H9 (cell line): ENCODE measurements around the gene UBP1. TPM values are rescaled to one million over a fixed set of nuclear protein-coding genes. Genes with fewer than 3 reads are reported as not detected.
A peak's percentile ranks its signal among the peaks of the same experiment; 100 is the strongest.

Experiments
- DNase-seq: peaks from one replicate; pipeline ENCODE4 v3.0.0-alpha.2; 2017
- H2AFZ ChIP-seq: one replicate; pipeline ENCODE4 v1.6.1; 2013; ENCODE audit warnings: mild to moderate bottlenecking, low read length, control low read depth, moderate library complexity
- H2AK5ac ChIP-seq: 2 replicates; pipeline ENCODE4 v1.6.1; 2013; ENCODE audit warnings: low read length, control low read depth, mixed read lengths; ENCODE audit not compliant: insufficient read length
- H2BK120ac ChIP-seq: one replicate; pipeline ENCODE4 v1.6.1; 2013; ENCODE audit warnings: low read depth, mild to moderate bottlenecking, low read length, control low read depth, inconsistent platforms; ENCODE audit not compliant: poor library complexity, severe bottlenecking
- H2BK12ac ChIP-seq: 2 replicates; pipeline ENCODE4 v1.6.1; 2013; ENCODE audit warnings: low read length, control low read depth, mixed read lengths, low read depth; ENCODE audit not compliant: insufficient read length
- H2BK15ac ChIP-seq: 2 replicates; pipeline ENCODE4 v1.6.1; 2013; ENCODE audit warnings: low read depth, low read length, control low read depth
- H2BK20ac ChIP-seq: one replicate; pipeline ENCODE4 v1.6.1; 2013; ENCODE audit warnings: low read depth, mild to moderate bottlenecking, low read length, control low read depth, inconsistent platforms; ENCODE audit not compliant: poor library complexity, severe bottlenecking
- H2BK5ac ChIP-seq: 2 replicates; pipeline ENCODE4 v1.6.1; 2013; ENCODE audit warnings: low read length, control low read depth, mixed read lengths; ENCODE audit not compliant: insufficient read length
- H3K14ac ChIP-seq: 2 replicates; pipeline ENCODE4 v1.6.1; 2013; ENCODE audit warnings: low read length, control low read depth; ENCODE audit not compliant: insufficient read depth
- H3K18ac ChIP-seq: 2 replicates; pipeline ENCODE4 v1.6.1; 2013; ENCODE audit warnings: low read depth, mild to moderate bottlenecking, mixed read lengths, low read length, control low read depth; ENCODE audit not compliant: insufficient read length
- H3K23ac ChIP-seq: 2 replicates; pipeline ENCODE4 v1.6.1; 2013; ENCODE audit warnings: low read length, control low read depth, mixed read lengths, low read depth; ENCODE audit not compliant: insufficient read length
- H3K23me2 ChIP-seq: 2 replicates; pipeline ENCODE4 v1.6.1; 2013; ENCODE audit warnings: low read depth, mild to moderate bottlenecking, mixed read lengths, low read length, control low read depth; ENCODE audit not compliant: insufficient read length, poor library complexity, severe bottlenecking
- H3K27ac ChIP-seq: 2 replicates; pipeline ENCODE4 v1.5.1; 2013; ENCODE audit warnings: low read length, control low read depth, mixed read lengths, low read depth; ENCODE audit not compliant: insufficient read length
- H3K27me3 ChIP-seq: 2 replicates; pipeline ENCODE4 v1.6.1; 2013; ENCODE audit warnings: low read length, control low read depth, inconsistent platforms; ENCODE audit not compliant: insufficient read depth
- H3K4ac ChIP-seq: 2 replicates; pipeline ENCODE4 v1.6.1; 2013; ENCODE audit warnings: low read depth, mild to moderate bottlenecking, control low read depth, inconsistent platforms, low read length, moderate library complexity
- H3K4me1 ChIP-seq: 2 replicates; pipeline ENCODE4 v1.6.1; 2013; ENCODE audit warnings: low read length, control low read depth, inconsistent platforms; ENCODE audit not compliant: insufficient read depth
- H3K4me2 ChIP-seq: 2 replicates; pipeline ENCODE4 v1.6.1; 2013; ENCODE audit warnings: low read length, control low read depth, mixed read lengths; ENCODE audit not compliant: insufficient read length, insufficient read depth
- H3K56ac ChIP-seq: 2 replicates; pipeline ENCODE4 v1.6.1; 2013; ENCODE audit warnings: low read depth, mild to moderate bottlenecking, mixed read lengths, low read length, control low read depth; ENCODE audit not compliant: insufficient read length
- H3K79me1 ChIP-seq: 2 replicates; pipeline ENCODE4 v1.6.1; 2013; ENCODE audit warnings: low read depth, mild to moderate bottlenecking, moderate library complexity, low read length, control low read depth, inconsistent platforms; ENCODE audit not compliant: insufficient read depth, poor library complexity, severe bottlenecking
- H3K79me2 ChIP-seq: 2 replicates; pipeline ENCODE4 v1.6.1; 2013; ENCODE audit warnings: low read length, control low read depth, inconsistent platforms; ENCODE audit not compliant: insufficient read depth
- H3K9ac ChIP-seq: 2 replicates; pipeline ENCODE4 v1.6.1; 2013; ENCODE audit warnings: low read length, control low read depth, mixed read lengths; ENCODE audit not compliant: insufficient read length; ENCODE audit errors: extremely low read depth
- H3K9me3 ChIP-seq: one replicate; pipeline ENCODE4 v1.6.1; 2013; ENCODE audit warnings: low read depth, low read length, inconsistent platforms; ENCODE audit not compliant: control insufficient read depth
- H3T11ph ChIP-seq: one replicate; pipeline ENCODE4 v1.6.1; 2013; ENCODE audit warnings: mild to moderate bottlenecking, low read length, control low read depth, inconsistent platforms
- H4K20me1 ChIP-seq: one replicate; pipeline ENCODE4 v1.6.1; 2013; ENCODE audit not compliant: control insufficient read depth, insufficient read length, insufficient read depth
- H4K5ac ChIP-seq: 2 replicates; pipeline ENCODE4 v1.6.1; 2013; ENCODE audit warnings: low read depth, mild to moderate bottlenecking, mixed read lengths, low read length, control low read depth; ENCODE audit not compliant: insufficient read length
- H4K8ac ChIP-seq: replicated peaks from 2 replicates; pipeline ENCODE4 v1.6.1; 2013; ENCODE audit warnings: low read length, control low read depth, mixed read lengths, low read depth; ENCODE audit not compliant: insufficient read length
- H4K91ac ChIP-seq: 2 replicates; pipeline ENCODE4 v1.6.1; 2013; ENCODE audit warnings: low read depth, mild to moderate bottlenecking, moderate library complexity, mixed read lengths, low read length, control low read depth; ENCODE audit not compliant: insufficient read length
- H3K27ac Mint-ChIP-seq, 3 experiments: 2 replicates in 2 of 3; 3 replicates in 1 of 3; pipeline ENCODE4 v1.8.0; 2020 to 2021; ENCODE audit warnings: mixed read lengths in 3 of 3, mild to moderate bottlenecking in 1 of 3, moderate library complexity in 1 of 3
- H3K27me3 Mint-ChIP-seq: 2 replicates; pipeline ENCODE4 v1.8.0; 2021; ENCODE audit warnings: low read depth, mild to moderate bottlenecking, moderate library complexity, mixed read lengths
- H3K36me3 Mint-ChIP-seq, 3 experiments: 2 replicates in 2 of 3; 3 replicates in 1 of 3; pipeline ENCODE4 v1.8.0; 2020 to 2021; ENCODE audit warnings: low read depth in 3 of 3, mixed read lengths in 3 of 3; ENCODE audit not compliant: insufficient read depth in 1 of 3
- H3K4me1 Mint-ChIP-seq, 2 experiments: 2 replicates each; pipeline ENCODE4 v1.8.0; 2020; ENCODE audit warnings: mixed read lengths in 2 of 2
- H3K4me3 Mint-ChIP-seq, 2 experiments: 2 replicates in 1 of 2; 3 replicates in 1 of 2; pipeline ENCODE4 v1.8.0; 2020 to 2021; ENCODE audit warnings: mild to moderate bottlenecking in 2 of 2, mixed read lengths in 2 of 2, moderate library complexity in 1 of 2
- H3K9me3 Mint-ChIP-seq, 2 experiments: 2 replicates in 1 of 2; 3 replicates in 1 of 2; pipeline ENCODE4 v1.8.0; 2020; ENCODE audit warnings: mild to moderate bottlenecking in 2 of 2, mixed read lengths in 2 of 2, moderate library complexity in 1 of 2
- WGBS: extraction: QIAGEN DNeasy Blood & Tissue Kit; methylation state at CpG from one replicate; pipeline ENCODE4 v1.1.7; 2013; ENCODE audit warnings: missing lambda C conversion rate, low lambda C conversion rate, mixed read lengths; ENCODE audit not compliant: insufficient read length; ENCODE audit errors: extremely low coverage; 5-methylcytosine and 5-hydroxymethylcytosine counted together
- total RNA-seq: library from RNA; stranded (reverse); gene quantifications from 2 replicates; pipeline ENCODE4 v1.2.1, GENCODE V29; 2021
- TF ChIP-seq, protein P1 (sequence below): fragments of 200-600 bp; sonication (generic); conservative IDR thresholded peaks from 3 replicates; pipeline ENCODE4 v1.8.0; 2021; ENCODE audit warnings: antibody characterized with exemption, mild to moderate bottlenecking

The UBP1 gene
- total RNA-seq, 1 experiment from 2014 or later = 103 TPM

GRCh38 chr3:33425453-33425852 is 14.8 kb downstream of the UBP1 start:
- Histone ChIP-seq H3K23ac (no peak overlapping the region), H2BK120ac (no peak overlapping the region), H4K20me1 (no peaks in the 10 kb centered on the region), H2BK20ac (no peak overlapping the region), H3K9me3 (no peaks in the 10 kb centered on the region), H3K23me2 (no peaks in the 10 kb centered on the region), H4K91ac (no peak overlapping the region), H2BK12ac (no peak overlapping the region), H3T11ph (no peak overlapping the region), H3K27me3 (no peaks in the 10 kb centered on the region), H3K14ac (no peak overlapping the region), H3K4me1 (peaks cover 16% of the 10 kb centered on the region), H3K4me2 (peak overlapping the region; percentile 37), H3K4ac (no peak overlapping the region), H3K27ac (no peak overlapping the region), H2BK5ac (peak overlapping the region; percentile 90), H3K79me1 (peaks cover 14% of the 10 kb centered on the region), H3K18ac (no peak overlapping the region), H3K79me2 (peaks cover 27% of the 10 kb centered on the region), H3K56ac (no peak overlapping the region), H3K9ac (no peak overlapping the region), H4K8ac (no peak overlapping the region), H4K5ac (no peak overlapping the region), H2AFZ (no peak overlapping the region), H2AK5ac (no peak overlapping the region), H2BK15ac (no peak overlapping the region)
- H3K36me3 Mint-ChIP-seq = peaks cover 35 to 44% (median 40%) of the 10 kb centered on the region in 3 experiments; a peak in 6 of 7 replicates
- peak overlapping the region in 1 of 2 experiments; percentile 27; a peak in 2 of 5 replicates for H3K4me3 Mint-ChIP-seq
- TF ChIP-seq, protein P1, sequence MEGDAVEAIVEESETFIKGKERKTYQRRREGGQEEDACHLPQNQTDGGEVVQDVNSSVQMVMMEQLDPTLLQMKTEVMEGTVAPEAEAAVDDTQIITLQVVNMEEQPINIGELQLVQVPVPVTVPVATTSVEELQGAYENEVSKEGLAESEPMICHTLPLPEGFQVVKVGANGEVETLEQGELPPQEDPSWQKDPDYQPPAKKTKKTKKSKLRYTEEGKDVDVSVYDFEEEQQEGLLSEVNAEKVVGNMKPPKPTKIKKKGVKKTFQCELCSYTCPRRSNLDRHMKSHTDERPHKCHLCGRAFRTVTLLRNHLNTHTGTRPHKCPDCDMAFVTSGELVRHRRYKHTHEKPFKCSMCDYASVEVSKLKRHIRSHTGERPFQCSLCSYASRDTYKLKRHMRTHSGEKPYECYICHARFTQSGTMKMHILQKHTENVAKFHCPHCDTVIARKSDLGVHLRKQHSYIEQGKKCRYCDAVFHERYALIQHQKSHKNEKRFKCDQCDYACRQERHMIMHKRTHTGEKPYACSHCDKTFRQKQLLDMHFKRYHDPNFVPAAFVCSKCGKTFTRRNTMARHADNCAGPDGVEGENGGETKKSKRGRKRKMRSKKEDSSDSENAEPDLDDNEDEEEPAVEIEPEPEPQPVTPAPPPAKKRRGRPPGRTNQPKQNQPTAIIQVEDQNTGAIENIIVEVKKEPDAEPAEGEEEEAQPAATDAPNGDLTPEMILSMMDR = no peak
- WGBS = no CpG with 5 or more reads among the region's 2 CpGs
- H3K9me3 Mint-ChIP-seq = no peaks in the 10 kb centered on the region
- no peaks in the 10 kb centered on the region for H3K27me3 Mint-ChIP-seq
- H3K4me1 Mint-ChIP-seq = peaks cover 57 to 60% of the 10 kb centered on the region in 2 experiments
- DNase-seq = no peak
- H3K27ac Mint-ChIP-seq = peak overlapping the region in 1 of 3 experiments; percentile 72; a peak in 1 of 7 replicates
